ENCODE data around the gene MDM1.

The MDM1 gene

GRCh38 chr12:68270358-68270757, 61.8 kb downstream of the MDM1 start:
- no peak for DNase-seq

DNA sequence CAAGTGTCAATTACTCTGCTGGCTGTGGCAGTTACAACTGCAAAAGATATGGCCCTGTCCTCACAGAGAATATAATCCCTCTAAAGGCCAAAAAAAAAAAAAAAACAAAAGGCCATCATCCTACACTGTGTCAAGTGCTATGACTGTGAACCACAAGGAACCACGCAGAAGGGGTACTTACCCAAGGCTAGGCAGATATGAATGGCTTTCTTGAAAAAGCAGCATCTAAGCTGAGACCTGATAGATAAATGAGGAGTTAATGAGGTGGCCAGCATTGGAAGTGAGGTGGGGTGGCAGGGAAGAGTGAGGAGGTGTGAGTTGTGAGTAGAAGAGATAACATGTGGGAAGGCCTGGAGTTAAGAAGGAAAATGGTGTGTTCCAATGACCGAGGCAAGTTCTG, 62.4 kb downstream of the MDM1 start:
- no peak for DNase-seq

DNA sequence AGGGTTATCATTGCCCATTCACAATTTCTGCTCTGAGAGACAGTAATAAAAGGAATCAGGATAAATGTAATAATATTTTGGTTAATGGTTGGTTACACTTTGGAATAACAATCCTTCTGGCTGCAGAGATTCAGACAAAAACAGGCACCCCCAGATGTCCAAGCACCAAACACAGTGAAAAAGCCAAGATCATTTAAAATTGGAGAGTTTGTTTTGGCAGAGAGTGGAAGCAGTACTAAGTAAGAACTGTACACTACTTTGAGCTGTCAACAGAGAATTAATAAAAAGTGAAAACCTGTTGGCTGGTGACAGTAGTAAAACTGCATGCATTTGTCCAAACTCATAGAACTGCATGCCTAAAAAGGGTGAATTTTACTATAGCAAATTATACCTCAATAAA, 63.2 kb downstream of the MDM1 start:
- no peak for DNase-seq

DNA sequence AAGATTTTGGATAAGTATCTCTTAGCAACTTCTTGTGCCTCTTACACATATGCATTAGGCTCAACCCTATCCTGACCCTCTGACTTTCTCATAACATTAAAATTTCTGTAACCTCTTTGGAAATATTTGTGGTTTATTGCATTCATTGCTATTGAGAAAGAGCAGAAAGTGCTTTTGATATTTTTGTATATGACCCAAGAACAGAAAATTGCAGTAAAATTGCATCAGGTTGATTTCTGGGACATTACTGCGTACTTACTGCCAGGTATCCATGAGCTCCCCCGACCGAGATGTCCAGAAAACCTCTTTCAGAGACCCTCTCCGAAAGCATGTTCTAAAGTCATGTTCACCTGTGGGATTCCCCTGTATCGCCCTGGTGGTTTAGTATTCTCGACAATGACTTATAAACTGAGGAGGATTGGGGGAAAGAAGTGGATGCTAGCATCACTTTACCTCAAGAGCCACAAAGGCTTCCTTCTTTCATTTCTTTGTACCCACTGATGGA, 64.2 kb downstream of the MDM1 start:
- DNase-seq = no peak

DNA sequence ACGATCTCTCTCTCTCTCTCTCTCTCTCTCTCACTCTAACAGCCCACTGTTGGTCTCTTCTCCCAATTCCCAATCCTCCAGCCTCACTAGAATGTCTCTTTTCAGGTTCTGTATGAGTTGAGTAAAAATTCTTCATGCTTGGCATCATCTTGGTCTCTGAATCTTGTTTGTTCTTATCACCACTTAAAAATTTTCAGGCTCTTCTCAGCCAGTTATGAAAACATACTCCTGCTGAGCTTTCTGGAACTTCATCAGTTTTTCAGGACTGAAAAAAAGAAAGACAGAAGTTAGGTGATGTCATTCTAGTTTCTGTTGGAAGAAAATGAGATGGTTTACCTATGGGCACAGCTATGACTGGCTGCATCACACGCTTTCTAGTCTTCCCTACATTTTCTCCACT, 67.3 kb downstream of the MDM1 start:
- no peak for DNase-seq

GRCh38 chr12:68264158-68264855, 67.9 kb downstream of the MDM1 start:
- no peak for DNase-seq

DNA sequence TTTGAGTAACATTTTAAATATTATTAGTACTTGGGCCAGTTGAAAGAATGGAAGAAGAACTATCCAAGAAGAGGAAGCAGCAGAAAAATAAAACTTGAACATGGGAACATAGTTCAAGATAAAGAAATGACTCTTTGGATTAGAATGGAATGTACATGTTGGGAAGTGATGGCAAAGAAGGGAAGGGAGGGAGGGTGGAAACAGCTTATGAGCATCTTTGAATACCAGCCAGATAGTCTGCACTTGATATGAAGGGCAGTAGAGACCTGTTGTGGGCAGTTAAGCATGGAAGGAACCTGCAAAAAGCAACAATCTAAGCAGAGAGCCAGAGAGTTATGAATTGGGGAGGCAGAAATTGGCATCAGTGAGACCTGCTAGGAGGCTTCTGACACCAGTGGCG, 68.8 kb downstream of the MDM1 start:
- DNase-seq = no peak

- no peak for DNase-seq
Measured at GRCh38 chr12:68261896-68262295, 70.3 kb downstream of the MDM1 start.

DNA sequence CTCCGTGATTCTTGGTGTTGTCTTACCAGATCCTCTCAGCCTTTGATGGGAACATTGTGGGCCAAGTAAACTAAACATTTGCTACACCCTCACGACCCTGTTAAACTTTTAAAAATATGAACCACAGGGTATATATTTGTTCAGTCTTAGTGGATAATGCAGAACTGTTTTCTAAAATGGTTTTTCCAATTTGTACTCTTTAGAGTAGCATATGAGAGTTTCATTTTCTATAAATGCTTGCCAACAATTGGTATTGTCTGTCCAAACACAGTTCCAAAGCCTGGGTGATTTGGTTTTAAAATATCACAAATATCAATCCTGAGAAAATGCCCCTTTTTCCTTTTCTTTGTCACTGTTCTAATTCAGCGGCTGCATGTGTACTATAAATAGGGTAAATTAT, 72.0 kb downstream of the MDM1 start:
- no peak for DNase-seq

- no peak for DNase-seq
Measured at GRCh38 chr12:68259318-68259940, 72.7 kb downstream of the MDM1 start.

DNA sequence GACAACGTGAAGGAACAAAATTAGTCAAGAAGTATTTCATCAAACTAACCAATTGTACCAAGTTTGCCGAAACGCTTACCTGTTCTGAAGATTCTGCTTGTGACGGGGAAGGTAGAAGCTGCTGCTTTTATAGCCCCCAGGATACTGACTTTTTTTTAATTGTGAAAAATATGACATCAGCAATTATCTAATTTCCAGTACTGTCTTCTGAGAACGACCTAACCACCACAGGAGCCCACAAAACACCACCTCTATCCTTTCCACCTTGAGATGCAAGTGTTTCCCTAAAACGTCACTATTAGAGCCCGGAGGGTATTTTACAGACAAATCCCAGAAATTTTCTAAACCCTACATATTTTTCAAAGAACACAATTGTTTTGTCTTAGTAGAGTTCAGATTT, 78.7 kb downstream of the MDM1 start, which contains the start of gene IL22:
Gene IL22 (minus strand): TSS at position 101 of the 400 bp plus-strand sequence. CDS start 156 bp downstream, outside the sequence.
- DNase-seq = no peak

DNA sequence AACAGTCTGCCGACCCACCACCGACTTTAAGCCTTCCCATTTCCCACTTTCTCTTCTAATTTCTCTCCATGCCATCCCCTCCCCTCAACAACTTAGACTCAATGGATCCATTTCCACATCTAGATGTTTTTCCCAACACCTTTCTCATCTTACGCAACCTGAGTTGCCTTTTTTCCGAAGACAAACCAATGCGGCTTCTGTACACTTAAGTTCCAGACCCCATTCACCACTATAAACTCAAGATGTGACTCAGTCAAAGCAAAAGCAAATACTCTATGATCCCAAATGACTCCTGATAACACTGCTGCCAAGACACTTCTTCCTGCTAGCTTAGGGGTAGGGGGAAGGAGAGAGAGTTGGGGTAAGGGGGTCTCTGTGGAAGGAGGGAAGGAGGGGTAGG, 80.1 kb downstream of the MDM1 start:
- no peak for DNase-seq

DNA sequence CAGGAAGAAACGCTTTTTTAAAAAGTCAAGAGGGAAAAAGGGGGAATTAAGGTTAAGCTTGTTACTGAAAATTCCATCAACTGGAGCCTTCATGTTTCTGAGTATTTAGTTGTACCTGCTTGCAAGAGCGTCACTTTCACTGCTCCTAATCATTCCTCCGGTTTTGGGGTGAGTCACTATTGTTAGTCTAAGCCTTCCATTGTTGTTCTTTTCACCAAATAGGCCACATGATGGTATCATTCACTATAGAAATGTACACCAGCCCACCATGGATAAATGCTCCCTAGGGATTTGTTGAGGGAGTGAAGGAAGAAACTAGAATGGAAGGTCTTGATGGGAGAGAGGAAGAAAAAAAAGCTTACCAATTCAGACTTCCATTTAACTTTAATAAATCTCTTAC, 81.7 kb downstream of the MDM1 start:
- DNase-seq = no peak

GRCh38 chr12:68247785-68248184, 84.4 kb downstream of the MDM1 start:
- DNase-seq = no peak

- DNase-seq = no peak
Measured at GRCh38 chr12:68246350-68246749, 85.8 kb downstream of the MDM1 start.

DNA sequence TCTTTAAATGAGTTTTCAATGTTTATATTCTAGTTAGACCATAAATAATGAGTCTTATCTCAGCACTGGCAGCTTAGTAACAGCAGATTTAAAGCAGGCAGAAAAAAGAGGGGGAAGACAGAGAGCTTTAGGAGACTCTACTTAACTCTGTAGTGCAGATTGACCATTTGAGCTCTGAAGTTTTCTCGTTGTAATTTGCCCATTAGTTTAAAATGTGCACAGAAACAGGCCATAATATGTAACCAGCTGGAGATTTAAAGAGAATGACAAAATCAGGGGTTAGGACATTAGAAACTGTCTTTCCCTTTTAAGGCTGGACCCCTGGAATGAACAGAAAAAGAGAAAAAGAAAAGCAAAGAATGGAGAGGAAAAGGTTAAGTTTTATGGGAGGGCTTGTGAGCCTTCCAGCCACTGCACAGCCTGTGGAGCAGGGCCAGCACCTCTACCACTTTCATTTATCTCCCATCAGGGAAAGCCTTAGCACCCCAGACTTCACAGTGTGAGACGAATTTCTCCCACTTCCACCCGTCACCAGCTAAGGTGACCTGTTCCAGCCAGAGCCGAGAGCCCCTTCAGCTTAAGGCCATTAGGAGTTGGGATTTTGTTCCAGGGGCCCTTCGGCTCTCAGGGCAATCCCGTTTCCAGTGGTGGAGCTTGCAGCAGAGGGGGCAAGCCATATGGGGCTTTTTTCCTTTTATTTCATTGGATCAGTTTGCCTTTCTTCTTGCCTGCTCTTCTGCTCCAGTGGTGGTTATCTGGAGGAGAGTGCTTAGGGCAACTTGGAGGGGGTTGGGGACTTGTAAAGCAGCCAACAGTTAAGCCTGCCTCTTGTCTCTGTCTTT, 86.8 kb downstream of the MDM1 start:
- no peak for DNase-seq

Measured in 8988T (cell line).